DND-41 (cell line): ENCODE results near the gene CBX5.
A peak's percentile ranks its signal among the peaks of the same experiment; 100 is the strongest.

ENCODE experiments used
- ATAC-seq: fragments of 200-7000 bp; cut with Tn5 transposase; 3 replicates; pipeline ENCODE4 v1.9.1; 2021; ENCODE audit warnings: low read depth; ENCODE audit not compliant: insufficient read depth
- DNase-seq: peaks from one replicate; pipeline ENCODE4 v3.0.0-alpha.2; 2020
- H2AFZ ChIP-seq: 2 replicates; pipeline ENCODE4 v1.6.0; 2012; ENCODE audit warnings: low read depth, low read length
- H3K27ac ChIP-seq: 2 replicates; pipeline ENCODE4 v1.5.1; 2012; ENCODE audit warnings: low read length, inconsistent platforms
- H3K27me3 ChIP-seq: fragments of 200-600 bp; sonication (generic); 2 replicates; pipeline ENCODE4 v1.6.0; 2012; ENCODE audit warnings: low read length, mild to moderate bottlenecking, inconsistent platforms; ENCODE audit not compliant: insufficient read depth, poor library complexity
- H3K36me3 ChIP-seq: 2 replicates; pipeline ENCODE4 v1.5.1; 2012; ENCODE audit warnings: low read length, inconsistent platforms; ENCODE audit not compliant: insufficient read depth
- H3K4me1 ChIP-seq: 2 replicates; pipeline ENCODE4 v1.5.1; 2012; ENCODE audit warnings: mild to moderate bottlenecking, low read length; ENCODE audit not compliant: insufficient read depth
- H3K4me2 ChIP-seq: 2 replicates; pipeline ENCODE4 v1.6.0; 2012; ENCODE audit warnings: mild to moderate bottlenecking, moderate library complexity, low read length, inconsistent platforms; ENCODE audit not compliant: insufficient read depth
- H3K4me3 ChIP-seq, 2 experiments: fragments of 200-600 bp in 1 of 2; shearing (Covaris generic) in 1 of 2; 2 replicates each; pipeline ENCODE4 v1.5.1; 2012 to 2016; ENCODE audit warnings: inconsistent platforms in 2 of 2, low read length in 2 of 2, mild to moderate bottlenecking in 2 of 2, low read depth in 1 of 2, moderate library complexity in 1 of 2
- H3K79me2 ChIP-seq: 2 replicates; pipeline ENCODE4 v1.6.0; 2012; ENCODE audit warnings: low read length, inconsistent platforms; ENCODE audit not compliant: insufficient read depth
- H3K9ac ChIP-seq: 2 replicates; pipeline ENCODE4 v1.6.0; 2012; ENCODE audit warnings: low read depth, mild to moderate bottlenecking, inconsistent platforms, low read length, moderate library complexity
- H3K9me3 ChIP-seq: 2 replicates; pipeline ENCODE4 v1.5.1; 2012; ENCODE audit warnings: low read length, moderate library complexity, mild to moderate bottlenecking, inconsistent platforms; ENCODE audit not compliant: insufficient read depth, severe bottlenecking
- H4K20me1 ChIP-seq: 2 replicates; pipeline ENCODE4 v1.6.0; 2012; ENCODE audit warnings: low read length; ENCODE audit not compliant: insufficient read depth
- EZH2 ChIP-seq: IDR thresholded peaks from 3 replicates; pipeline ENCODE4 v1.6.1; 2012; ENCODE audit warnings: borderline replicate concordance, low read depth, mild to moderate bottlenecking, moderate library complexity, low read length, inconsistent platforms; ENCODE audit not compliant: severe bottlenecking
- TF ChIP-seq, protein P1 (sequence below): IDR thresholded peaks from 2 replicates; pipeline ENCODE4 v1.5.1; 2012; ENCODE audit warnings: borderline replicate concordance, low read length, moderate library complexity, mild to moderate bottlenecking; ENCODE audit not compliant: poor library complexity, severe bottlenecking; ENCODE audit errors: extremely low read depth

The CBX5 gene

DNA sequence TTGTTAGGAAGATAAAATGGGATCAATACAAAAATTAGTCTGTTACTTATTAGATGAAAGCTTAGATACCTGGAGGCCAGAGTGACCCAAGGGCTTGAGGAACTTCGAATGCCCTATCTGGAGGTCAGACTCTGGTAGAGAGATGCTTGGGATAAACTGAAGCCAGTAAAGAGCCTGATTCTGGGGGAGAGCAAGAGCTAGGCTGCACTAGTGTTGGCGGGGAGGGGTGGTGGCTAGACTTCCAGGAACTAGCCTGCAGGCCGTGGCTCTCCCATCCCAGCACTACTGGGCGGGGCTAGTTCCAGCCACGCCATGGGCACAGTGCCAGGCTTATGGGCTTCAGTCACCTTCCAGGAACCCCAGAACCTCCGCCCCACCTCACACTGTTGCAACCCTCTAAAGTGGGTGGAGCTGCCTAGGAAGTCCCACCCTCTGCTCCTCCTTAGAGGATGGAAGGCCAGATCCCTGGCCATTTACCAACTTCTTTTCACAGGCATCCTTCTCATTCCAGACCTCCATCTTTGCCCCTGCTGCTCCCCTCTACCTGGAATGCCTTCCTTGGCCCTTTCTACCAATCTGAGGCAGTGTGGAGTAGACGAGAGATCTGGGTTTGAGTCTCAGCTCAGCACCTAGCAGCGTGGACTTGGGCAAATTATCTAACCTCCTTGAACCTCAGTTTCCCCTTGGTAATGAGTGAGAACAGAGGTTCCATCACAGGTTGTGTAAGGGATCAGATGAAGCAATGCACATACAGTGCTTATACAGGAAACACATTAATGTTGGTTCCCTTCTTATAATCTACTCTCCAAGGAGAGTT is 27.2 kb upstream of the CBX5 start:
- H3K27ac ChIP-seq: no peak overlapping the region
- TF ChIP-seq, protein P1, sequence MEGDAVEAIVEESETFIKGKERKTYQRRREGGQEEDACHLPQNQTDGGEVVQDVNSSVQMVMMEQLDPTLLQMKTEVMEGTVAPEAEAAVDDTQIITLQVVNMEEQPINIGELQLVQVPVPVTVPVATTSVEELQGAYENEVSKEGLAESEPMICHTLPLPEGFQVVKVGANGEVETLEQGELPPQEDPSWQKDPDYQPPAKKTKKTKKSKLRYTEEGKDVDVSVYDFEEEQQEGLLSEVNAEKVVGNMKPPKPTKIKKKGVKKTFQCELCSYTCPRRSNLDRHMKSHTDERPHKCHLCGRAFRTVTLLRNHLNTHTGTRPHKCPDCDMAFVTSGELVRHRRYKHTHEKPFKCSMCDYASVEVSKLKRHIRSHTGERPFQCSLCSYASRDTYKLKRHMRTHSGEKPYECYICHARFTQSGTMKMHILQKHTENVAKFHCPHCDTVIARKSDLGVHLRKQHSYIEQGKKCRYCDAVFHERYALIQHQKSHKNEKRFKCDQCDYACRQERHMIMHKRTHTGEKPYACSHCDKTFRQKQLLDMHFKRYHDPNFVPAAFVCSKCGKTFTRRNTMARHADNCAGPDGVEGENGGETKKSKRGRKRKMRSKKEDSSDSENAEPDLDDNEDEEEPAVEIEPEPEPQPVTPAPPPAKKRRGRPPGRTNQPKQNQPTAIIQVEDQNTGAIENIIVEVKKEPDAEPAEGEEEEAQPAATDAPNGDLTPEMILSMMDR: no peak
- TF ChIP-seq EZH2: no peak
- H3K9me3 ChIP-seq: no peaks in the 10 kb centered on the region
- H3K9ac ChIP-seq: no peak overlapping the region
- no peak overlapping the region for H2AFZ ChIP-seq
- no peaks in the 10 kb centered on the region for H3K36me3 ChIP-seq
- H3K4me3 ChIP-seq: no peak overlapping the region
- no peaks in the 10 kb centered on the region for H4K20me1 ChIP-seq
- H3K4me2 ChIP-seq: no peak overlapping the region
- no peaks in the 10 kb centered on the region for H3K79me2 ChIP-seq
- H3K27me3 ChIP-seq: peaks cover 6% of the 10 kb centered on the region
- peaks cover 17% of the 10 kb centered on the region for H3K4me1 ChIP-seq
- DNase-seq (peak; percentile 24), ATAC-seq (no peak)

DNA sequence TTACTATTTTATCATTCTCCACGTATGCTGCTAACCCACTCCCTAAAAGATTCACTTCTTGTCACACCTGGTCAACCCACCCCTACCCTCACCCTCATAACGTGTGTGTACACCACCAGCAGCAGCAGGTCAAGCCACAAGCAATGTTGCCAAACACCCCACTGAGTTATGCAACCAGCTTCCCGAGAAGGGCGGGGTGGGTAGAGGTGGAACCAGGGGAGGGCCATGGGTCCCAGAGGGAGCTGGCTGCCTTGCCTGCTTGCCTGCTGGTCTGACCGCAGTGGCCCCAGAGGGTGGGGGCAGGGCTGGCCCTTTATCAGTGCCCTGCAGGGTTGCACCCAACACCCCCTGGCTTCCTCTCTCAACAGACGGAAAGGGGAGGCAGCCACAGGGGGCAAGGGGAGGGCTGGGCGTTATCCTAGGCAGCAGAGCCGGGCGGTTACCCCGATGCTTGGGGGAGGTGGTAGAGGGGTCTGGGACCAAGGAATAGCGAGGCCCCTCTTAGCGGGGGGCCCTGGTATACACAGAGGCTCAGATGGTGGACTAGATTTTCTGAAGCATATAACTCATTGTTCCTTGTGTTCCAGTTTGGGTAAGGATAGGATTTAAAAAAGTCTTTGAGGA is 24.4 kb upstream of the CBX5 start:
- no peak for TF ChIP-seq EZH2
- TF ChIP-seq, protein P1: no peak
- peaks cover 17% of the 10 kb centered on the region for H3K4me1 ChIP-seq
- H3K36me3 ChIP-seq: no peaks in the 10 kb centered on the region
- H3K4me3 ChIP-seq: peak overlapping the region in 1 of 2 experiments; percentile 42; a peak in 2 of 4 replicates
- peaks cover 34% of the 10 kb centered on the region for H3K27me3 ChIP-seq
- H3K27ac ChIP-seq: peak overlapping the region; percentile 26
- peak overlapping the region; percentile 10; the same call in 1 of the 2 replicates for H2AFZ ChIP-seq
- ATAC-seq (peak; percentile 94), DNase-seq (peak; percentile 90)
- H3K4me2 ChIP-seq: peak overlapping the region; percentile 62
- H3K79me2 ChIP-seq: no peaks in the 10 kb centered on the region
- H3K9me3 ChIP-seq: no peaks in the 10 kb centered on the region
- peak overlapping the region; percentile 25 for H3K9ac ChIP-seq
- no peaks in the 10 kb centered on the region for H4K20me1 ChIP-seq

DNA sequence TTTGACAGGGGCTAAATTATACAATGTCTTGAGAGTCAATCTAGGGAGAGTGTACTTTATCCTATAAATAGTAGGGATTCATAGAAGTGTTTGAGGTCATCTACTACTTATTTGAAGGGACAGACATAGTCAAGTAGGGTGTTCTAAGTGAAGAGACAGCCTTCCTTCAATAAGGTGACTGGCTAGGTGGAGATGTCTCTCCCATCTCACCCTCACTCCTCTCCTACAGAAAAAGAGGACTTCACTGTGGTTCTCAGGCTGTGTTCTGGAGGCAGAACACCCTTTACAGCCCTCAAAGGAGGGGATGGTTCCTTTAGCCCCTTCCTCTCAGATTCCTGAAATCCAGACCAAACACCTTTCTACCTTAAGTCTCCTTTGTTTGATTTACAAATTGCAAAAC is 23.7 kb upstream of the CBX5 start:
- DNase-seq: no peak
- Histone ChIP-seq H3K9me3 (no peaks in the 10 kb centered on the region), H3K4me1 (peaks cover 17% of the 10 kb centered on the region), H3K27me3 (peaks cover 39% of the 10 kb centered on the region), H3K9ac (no peak overlapping the region), H3K4me2 (peak overlapping the region; percentile 62), H4K20me1 (no peaks in the 10 kb centered on the region), H3K36me3 (no peaks in the 10 kb centered on the region), H3K79me2 (no peaks in the 10 kb centered on the region), H3K4me3 (no peak overlapping the region), H3K27ac (no peak overlapping the region), H2AFZ (no peak overlapping the region)
- TF ChIP-seq, protein P1: no peak
- TF ChIP-seq EZH2: no peak
- no peak for ATAC-seq
